GM10266 (cell line): ENCODE results near the gene PLXDC2.

ENCODE experiments used
- DNase-seq: peaks from one replicate; pipeline ENCODE4 v3.0.0; 2012; ENCODE audit errors: extremely low spot score
- TF ChIP-seq, protein P1 (sequence below): IDR thresholded peaks from 2 replicates; pipeline ENCODE4 v1.5.1; 2012; ENCODE audit warnings: mild to moderate bottlenecking, low read depth; ENCODE audit not compliant: control insufficient read depth, insufficient read depth; ENCODE audit errors: missing control alignments

PLXDC2 gene

DNA sequence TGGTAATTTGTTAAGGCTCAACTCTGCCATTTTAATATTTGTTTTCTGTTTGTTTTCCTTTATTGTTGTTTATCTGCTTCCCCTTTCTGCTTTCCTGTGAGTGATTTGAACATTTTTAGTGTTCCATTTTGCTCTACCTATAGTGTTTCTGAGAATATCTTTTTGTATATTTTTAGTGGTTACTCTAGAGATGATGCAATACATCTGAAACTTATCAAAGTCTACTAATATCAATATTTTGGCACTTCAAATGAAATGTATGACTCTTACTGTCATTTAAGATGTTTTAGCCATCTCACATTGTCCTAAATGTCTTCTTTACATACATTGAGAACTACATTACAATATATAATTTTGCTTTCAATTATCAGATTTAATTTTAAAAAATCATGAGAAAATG lies 98.9 kb downstream of the PLXDC2 start:
- TF ChIP-seq, protein P1, sequence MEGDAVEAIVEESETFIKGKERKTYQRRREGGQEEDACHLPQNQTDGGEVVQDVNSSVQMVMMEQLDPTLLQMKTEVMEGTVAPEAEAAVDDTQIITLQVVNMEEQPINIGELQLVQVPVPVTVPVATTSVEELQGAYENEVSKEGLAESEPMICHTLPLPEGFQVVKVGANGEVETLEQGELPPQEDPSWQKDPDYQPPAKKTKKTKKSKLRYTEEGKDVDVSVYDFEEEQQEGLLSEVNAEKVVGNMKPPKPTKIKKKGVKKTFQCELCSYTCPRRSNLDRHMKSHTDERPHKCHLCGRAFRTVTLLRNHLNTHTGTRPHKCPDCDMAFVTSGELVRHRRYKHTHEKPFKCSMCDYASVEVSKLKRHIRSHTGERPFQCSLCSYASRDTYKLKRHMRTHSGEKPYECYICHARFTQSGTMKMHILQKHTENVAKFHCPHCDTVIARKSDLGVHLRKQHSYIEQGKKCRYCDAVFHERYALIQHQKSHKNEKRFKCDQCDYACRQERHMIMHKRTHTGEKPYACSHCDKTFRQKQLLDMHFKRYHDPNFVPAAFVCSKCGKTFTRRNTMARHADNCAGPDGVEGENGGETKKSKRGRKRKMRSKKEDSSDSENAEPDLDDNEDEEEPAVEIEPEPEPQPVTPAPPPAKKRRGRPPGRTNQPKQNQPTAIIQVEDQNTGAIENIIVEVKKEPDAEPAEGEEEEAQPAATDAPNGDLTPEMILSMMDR = no peak
- DNase-seq = no peak

DNA sequence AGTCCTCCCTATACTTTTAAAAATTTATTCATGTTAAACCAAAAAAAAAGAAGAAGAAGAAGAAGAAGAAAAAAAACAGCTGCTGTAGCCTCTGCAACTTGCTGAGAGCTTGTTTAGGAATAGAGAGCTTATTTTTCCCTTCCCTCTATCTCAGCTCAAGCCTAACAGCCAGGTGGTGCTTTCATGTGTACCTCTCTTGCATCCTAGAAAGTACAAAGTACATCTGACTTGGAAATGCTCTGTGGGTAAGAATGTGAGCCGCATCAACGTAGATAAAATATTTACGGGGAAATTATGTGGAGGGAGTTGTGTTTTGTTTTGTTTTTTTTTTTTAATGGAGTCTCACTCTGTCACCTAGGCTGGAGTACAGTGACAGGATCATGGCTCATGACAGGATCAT lies 99.6 kb downstream of the PLXDC2 start:
- TF ChIP-seq, protein P1 = no peak
- DNase-seq = no peak

DNA sequence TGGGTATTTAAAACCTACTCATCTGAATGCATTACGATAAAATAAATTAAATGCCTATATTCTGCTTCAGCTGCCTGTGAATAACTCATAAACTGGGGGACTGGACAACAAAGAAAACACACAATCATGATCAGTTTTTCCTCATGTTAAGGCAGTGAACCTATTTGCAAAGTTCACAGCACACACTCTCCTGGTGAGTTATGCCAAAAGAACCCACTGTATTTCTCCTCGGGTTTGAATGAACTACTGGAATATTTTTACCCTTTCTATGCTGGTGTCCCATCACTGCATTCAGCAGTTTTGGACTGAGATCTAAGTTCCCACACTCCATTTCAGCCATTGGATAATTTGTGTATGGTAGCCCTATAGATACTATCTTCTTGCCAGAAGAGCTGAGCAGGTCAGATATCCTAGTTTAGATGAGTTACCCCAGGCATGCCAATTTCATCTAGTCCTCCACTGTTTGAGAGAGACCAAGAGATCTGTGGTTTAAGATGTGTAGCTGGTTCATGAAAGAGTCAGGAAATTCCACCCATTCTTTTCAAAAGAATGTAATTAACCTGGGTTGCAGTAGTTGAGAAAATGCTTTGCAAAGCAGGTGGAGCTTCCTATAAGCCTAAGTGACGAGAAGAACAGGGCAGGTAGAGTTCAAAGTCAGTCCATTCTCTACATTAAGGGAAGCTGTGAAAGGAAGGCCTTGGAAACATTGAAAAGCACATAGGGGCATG lies 101.7 kb downstream of the PLXDC2 start:
- TF ChIP-seq, protein P1 = no peak
- no peak for DNase-seq

DNA sequence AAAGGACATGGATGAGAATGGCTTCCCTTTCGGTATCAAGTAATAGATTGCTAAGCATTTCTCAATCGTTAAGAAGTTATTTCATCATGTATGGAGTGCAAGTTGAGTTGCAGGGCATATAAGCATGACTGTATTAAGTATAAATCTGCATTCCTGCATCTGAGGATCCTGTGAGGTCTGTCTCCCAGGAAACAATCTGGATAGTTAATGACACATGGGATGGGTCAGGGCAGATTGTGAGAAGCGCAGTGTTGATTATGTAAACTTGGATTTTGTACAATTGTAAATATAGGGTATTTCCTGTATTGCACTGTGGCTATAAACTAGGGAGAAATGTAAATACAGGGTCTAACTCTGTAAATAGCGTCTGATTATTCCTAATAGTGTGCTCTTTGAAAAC lies 102.6 kb downstream of the PLXDC2 start:
- TF ChIP-seq, protein P1 = no peak
- no peak for DNase-seq

DNA sequence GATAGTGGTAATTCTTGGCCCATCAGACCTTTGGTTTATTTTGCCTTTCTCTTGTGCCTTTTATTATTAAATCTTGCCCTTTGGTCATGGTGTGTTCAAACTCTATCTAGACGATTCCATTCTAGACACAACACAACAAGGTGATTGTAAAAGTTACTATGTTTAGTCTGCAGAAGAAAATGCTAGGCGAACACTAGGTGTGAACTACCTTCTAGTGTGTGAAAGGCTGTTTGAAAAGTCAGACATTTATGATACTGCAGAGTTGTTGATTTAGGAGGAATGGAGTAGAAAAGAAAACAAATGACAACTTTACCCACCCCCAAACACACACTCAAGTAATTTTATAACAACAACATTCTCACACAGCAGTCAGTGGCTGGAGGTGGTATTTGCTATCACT lies 103.4 kb downstream of the PLXDC2 start:
- TF ChIP-seq, protein P1 = no peak
- no peak for DNase-seq

DNA sequence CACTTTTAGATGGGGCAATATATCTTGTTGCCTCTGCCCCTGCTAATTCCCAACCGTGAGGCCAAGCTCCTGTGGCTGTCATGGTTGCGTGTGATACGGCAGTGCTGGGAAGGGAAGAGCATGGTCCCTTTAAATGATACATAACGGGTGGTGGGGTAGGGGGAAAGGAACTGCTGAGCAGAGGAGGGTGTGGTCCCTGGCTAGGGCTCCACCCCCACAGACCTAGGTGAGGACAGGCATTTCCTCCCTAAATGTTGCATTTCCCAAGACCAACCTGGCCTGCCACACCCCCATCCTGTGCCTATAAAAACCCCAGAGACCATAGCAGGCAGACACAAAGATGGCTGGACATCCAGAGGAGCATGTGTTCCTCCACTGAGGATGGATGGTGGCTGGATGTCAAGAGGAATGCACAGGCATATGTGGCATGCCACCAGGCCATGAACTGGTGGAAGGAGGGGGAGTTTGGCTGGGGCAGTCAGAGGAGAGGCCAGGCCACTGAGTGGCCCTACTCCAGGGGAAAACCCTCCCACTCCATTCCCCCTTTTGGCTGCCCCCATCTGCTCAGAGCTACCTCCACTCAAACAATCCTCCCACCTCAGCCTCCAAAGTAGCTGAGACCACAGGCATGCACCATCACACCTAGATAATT lies 104.0 kb downstream of the PLXDC2 start:
- DNase-seq = no peak
- TF ChIP-seq, protein P1 = no peak

DNA sequence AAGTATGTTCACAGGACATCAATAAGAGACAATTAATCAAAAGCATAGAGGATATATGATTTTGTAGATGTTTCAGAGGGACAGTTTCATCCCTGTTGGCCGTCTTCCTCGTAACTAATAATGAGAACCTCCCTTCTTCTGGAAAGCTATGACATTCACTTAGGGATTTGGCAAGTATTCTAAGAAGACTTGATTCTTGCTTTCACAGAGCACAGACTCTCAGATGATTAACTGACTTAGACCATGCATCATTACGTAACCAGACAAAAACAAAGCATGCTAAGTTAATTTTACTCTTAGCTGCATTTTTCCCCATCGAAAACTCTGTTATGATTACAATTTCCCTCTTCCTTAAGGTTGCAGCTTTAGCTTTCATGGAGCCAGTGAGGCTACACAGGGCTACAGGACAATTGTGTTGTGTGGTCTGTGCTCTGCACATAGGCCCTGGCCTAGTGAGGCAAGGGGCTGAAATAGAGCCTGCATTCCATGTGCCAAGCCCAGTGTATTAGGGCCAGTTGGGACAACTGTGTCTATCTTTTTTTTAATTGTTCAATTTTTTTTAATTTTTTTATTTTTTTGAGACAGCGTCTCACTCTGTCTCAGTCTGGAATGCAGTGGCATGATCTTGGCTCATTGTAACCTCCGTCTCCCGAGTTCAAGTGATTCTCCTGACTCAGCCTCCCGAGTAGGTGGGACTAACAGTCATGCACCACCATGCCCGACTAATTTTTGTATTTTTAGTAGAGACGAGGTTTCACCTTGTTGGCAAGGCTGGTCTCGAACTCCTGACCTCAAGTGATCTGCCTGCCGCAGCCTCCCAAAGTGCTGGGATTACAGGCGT lies 105.3 kb downstream of the PLXDC2 start:
- no peak for DNase-seq
- TF ChIP-seq, protein P1 = no peak
